Parathyroid adenoma (tissue), 2 donors: ENCODE results near the gene RPL7A.
"Not testable (repeated sequence)": the region's sequence is repeated elsewhere in the genome, so short reads cannot be mapped to it uniquely, and the experiment has no call there.

Source experiments
- H2AFZ ChIP-seq: fragments of 300-600 bp; sonication (generic); one replicate; pipeline ENCODE4 v1.7.0; 2017; ENCODE audit warnings: antibody characterized with exemption, mild to moderate bottlenecking
- H3K27ac ChIP-seq: fragments of 300-600 bp; sonication (generic); one replicate; pipeline ENCODE4 v1.7.0; 2017
- H3K27me3 ChIP-seq: fragments of 300-600 bp; sonication (generic); one replicate; pipeline ENCODE4 v1.7.0; 2017; ENCODE audit warnings: low read length; ENCODE audit not compliant: control insufficient read depth, insufficient read depth
- H3K36me3 ChIP-seq: fragments of 300-600 bp; sonication (generic); one replicate; pipeline ENCODE4 v1.7.0; 2017; ENCODE audit warnings: low read length; ENCODE audit not compliant: control insufficient read depth, insufficient read depth
- H3K4me1 ChIP-seq: fragments of 300-600 bp; sonication (generic); one replicate; pipeline ENCODE4 v1.7.0; 2017; ENCODE audit warnings: control low read depth
- H3K4me2 ChIP-seq: fragments of 300-600 bp; sonication (generic); one replicate; pipeline ENCODE4 v1.7.0; 2017; ENCODE audit warnings: low read length
- H3K4me3 ChIP-seq: fragments of 300-600 bp; sonication (generic); one replicate; pipeline ENCODE4 v1.7.0; 2017; ENCODE audit warnings: low read depth, low read length
- H3K79me2 ChIP-seq: fragments of 300-600 bp; sonication (generic); one replicate; pipeline ENCODE4 v1.7.0; 2017; ENCODE audit warnings: control low read depth
- H3K9ac ChIP-seq: fragments of 300-600 bp; sonication (generic); one replicate; pipeline ENCODE4 v1.7.0; 2017; ENCODE audit warnings: mild to moderate bottlenecking
- H3K9me3 ChIP-seq: fragments of 300-600 bp; sonication (generic); one replicate; pipeline ENCODE4 v1.7.0; 2017; ENCODE audit warnings: low read length; ENCODE audit not compliant: control insufficient read depth
- TF ChIP-seq, protein P1 (sequence below): fragments of 300-600 bp; sonication (generic); IDR thresholded peaks from one replicate; pipeline ENCODE4 v1.7.0; 2017; ENCODE audit warnings: antibody characterized with exemption, mild to moderate bottlenecking
- donor health status: primary hyperparathyroidism.

RPL7A gene

DNA sequence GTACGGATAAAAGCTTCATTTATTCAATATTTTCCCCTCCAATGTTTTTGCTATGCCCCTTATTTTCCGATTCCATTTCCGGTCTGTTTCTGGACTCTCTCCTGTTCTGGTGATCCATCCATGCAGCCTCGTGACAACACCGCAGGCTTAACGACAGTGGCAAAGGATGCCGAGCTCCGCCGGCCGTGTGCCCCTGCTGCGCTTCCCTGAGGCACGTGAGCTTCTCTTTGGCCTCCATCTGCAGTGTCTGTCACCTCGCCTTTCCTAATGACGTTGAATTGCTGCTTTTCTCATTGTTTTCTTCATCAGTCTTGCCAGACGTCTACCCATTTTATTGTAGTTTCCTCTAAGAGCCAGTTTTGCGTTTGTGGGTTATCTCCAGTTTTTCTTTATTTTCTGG, 40.7 kb upstream of the RPL7A start:
- Histone ChIP-seq H3K79me2 (no peaks in the 10 kb centered on the region), H3K4me3 (no peak overlapping the region), H3K9ac (no peak overlapping the region), H2AFZ (no peak overlapping the region), H3K36me3 (no peaks in the 10 kb centered on the region), H3K4me2 (no peak overlapping the region), H3K9me3 (no peaks in the 10 kb centered on the region), H3K4me1 (no peaks in the 10 kb centered on the region), H3K27ac (no peak overlapping the region), H3K27me3 (no peaks in the 10 kb centered on the region)
- TF ChIP-seq, protein P1, sequence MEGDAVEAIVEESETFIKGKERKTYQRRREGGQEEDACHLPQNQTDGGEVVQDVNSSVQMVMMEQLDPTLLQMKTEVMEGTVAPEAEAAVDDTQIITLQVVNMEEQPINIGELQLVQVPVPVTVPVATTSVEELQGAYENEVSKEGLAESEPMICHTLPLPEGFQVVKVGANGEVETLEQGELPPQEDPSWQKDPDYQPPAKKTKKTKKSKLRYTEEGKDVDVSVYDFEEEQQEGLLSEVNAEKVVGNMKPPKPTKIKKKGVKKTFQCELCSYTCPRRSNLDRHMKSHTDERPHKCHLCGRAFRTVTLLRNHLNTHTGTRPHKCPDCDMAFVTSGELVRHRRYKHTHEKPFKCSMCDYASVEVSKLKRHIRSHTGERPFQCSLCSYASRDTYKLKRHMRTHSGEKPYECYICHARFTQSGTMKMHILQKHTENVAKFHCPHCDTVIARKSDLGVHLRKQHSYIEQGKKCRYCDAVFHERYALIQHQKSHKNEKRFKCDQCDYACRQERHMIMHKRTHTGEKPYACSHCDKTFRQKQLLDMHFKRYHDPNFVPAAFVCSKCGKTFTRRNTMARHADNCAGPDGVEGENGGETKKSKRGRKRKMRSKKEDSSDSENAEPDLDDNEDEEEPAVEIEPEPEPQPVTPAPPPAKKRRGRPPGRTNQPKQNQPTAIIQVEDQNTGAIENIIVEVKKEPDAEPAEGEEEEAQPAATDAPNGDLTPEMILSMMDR: no peak

DNA sequence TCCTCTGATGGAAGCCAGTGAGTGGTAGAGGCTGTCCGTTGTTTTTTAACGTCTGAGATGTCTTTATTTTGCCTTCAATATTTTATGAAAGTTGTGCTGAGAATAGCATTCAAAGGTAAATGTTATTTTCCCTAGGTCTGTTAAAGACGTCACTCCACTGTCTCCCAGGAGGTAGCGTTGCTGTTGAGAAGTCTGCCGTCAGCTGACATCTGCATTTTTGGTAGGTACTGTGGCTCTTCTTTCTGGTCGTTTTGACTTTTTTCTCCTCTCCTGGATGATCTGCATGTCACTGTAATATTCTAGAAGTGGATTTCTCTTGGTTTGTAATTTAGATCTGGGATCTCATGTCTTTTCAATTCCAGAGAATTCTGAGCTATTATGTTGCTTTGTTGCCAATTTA, 38.4 kb upstream of the RPL7A start:
- H3K9me3 ChIP-seq: no peaks in the 10 kb centered on the region

DNA sequence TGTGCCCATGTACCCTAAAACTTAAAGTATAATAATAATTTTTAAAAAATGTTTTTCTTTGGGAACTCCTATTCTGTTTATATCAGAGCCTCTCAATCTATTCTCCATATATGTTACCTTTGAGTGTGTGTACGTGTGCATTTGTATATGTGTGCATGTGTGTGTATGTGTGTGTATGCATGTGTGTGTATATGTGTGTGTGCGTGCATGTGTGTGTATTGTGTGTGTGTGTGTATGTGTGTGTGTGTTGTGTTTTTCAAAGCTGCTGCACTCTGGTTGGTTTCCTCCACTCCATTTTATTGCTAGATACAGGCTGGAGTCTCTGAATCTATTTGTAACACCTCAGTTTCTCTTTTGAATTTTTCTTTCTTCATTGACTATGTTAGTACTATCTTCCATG, 32.0 kb upstream of the RPL7A start:
- no peak overlapping the region for H3K9ac ChIP-seq
- no peaks in the 10 kb centered on the region for H3K36me3 ChIP-seq
- H3K79me2 ChIP-seq: no peaks in the 10 kb centered on the region
- H3K9me3 ChIP-seq: no peaks in the 10 kb centered on the region
- TF ChIP-seq, protein P1: no peak
- H3K27ac ChIP-seq: no peak overlapping the region
- H3K27me3 ChIP-seq: no peaks in the 10 kb centered on the region
- no peaks in the 10 kb centered on the region for H3K4me1 ChIP-seq
- no peak overlapping the region for H2AFZ ChIP-seq
- H3K4me3 ChIP-seq: no peak overlapping the region
- no peak overlapping the region for H3K4me2 ChIP-seq

More for the DNA sequence above, 38.4 kb upstream of the RPL7A start:
- H3K4me1 ChIP-seq: no peaks in the 10 kb centered on the region
- no peak overlapping the region for H3K27ac ChIP-seq
- H3K9ac ChIP-seq: no peak overlapping the region
- TF ChIP-seq, protein P1: no peak
- no peaks in the 10 kb centered on the region for H3K27me3 ChIP-seq
- no peak overlapping the region for H2AFZ ChIP-seq
- no peaks in the 10 kb centered on the region for H3K36me3 ChIP-seq
- H3K79me2 ChIP-seq: no peaks in the 10 kb centered on the region
- H3K4me2 ChIP-seq: no peak overlapping the region
- H3K4me3 ChIP-seq: no peak overlapping the region

DNA sequence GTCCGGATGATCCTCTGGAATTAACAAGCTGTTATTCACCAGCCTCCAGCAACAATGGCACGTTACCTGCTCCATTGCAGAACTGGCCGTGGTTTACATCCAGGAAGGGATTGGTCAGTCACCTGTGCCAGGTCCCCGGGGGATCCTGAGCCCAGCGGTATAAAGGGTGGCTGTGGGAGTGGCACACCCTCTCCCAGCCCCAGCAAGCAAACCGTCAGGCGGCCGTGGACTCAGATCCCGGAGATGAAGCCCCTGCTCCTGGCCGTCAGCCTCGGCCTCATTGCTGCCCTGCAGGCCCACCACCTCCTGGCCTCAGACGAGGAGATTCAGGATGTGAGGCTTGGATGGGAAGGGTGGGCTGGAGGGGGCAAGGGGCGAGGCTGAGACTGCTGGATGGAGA, 30.5 kb upstream of the RPL7A start:
- H3K27ac ChIP-seq, H3K9me3 ChIP-seq, H3K79me2 ChIP-seq, H3K27me3 ChIP-seq, H3K4me2 ChIP-seq, H3K36me3 ChIP-seq, H2AFZ ChIP-seq, H3K4me1 ChIP-seq, H3K9ac ChIP-seq, H3K4me3 ChIP-seq: not testable (repeated sequence)

DNA sequence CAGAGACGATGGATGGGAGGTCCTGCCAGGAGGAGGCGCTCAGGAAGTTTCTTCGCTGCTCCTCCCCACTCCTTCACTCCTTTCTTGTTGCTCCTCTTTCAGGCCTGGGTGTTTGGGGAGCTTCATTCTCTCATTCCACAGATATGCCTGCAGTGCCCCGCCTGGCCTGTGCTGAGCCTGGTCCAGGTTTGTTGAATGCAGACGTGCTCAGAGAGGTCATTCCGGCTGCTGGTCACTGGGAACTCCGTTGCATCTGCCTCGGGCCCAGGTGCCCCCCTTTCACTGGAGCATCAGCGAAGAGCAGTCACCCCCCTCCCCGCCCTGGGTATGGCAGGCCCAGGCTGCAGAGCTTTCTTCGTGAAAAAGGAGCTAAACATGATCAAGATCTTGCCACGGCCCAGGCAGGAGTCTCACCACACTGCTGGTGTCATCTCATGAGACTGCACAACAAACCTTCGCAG, 27.6 kb upstream of the RPL7A start:
- Histone ChIP-seq H3K4me1 (no peaks in the 10 kb centered on the region), H3K4me3 (no peak overlapping the region), H3K36me3 (no peaks in the 10 kb centered on the region), H3K9ac (no peak overlapping the region), H3K27ac (no peak overlapping the region), H3K9me3 (no peaks in the 10 kb centered on the region), H2AFZ (no peak overlapping the region), H3K79me2 (no peaks in the 10 kb centered on the region), H3K4me2 (no peak overlapping the region), H3K27me3 (no peaks in the 10 kb centered on the region)
- TF ChIP-seq, protein P1: no peak
